ENCODE results near the gene LIPC.

DNA sequence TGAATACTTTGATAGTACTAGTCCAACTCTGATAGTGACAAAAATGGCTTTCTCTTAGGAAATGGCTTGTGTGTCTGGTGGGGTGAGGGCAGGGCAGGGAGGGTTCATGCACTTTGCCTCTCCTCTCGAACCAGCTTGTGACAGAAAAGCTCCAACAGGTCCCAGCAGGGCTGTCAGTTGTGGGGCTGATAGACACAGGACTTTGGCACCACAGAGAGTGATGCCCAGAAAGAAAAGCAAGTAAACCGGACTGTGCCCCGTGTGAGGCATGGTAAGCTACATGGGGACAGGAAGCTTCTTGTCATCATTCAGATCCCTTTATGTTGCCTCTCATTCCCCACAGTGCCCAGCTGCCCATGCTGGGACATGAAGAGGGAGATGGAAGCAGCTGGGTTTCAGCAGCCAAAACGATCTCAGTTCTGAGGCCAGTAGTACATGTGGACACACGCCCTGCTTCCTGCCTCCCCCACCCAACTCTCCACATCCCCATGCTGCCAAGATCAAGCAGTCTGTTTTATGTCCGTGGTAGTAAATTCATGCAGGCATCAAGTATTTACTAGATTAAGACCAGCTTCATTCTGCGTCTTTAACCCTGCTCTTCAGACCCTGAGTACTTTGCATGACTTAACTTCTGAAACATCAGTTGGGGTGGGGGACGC is 29.7 kb upstream of the LIPC start:
- TF ChIP-seq MYC (IDR thresholded peaks at IDR 0.05; ENCODE audit: low read depth, low read length) = no peak
- no peak for TF ChIP-seq CTCF (IDR thresholded peaks at IDR 0.05; ENCODE audit: low read depth, low read length)
- TF ChIP-seq POLR2A (IDR thresholded peaks at IDR 0.05; ENCODE audit: extremely low read depth, insufficient read length) = no peak
- TF ChIP-seq, protein P1, sequence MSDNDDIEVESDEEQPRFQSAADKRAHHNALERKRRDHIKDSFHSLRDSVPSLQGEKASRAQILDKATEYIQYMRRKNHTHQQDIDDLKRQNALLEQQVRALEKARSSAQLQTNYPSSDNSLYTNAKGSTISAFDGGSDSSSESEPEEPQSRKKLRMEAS (IDR thresholded peaks at IDR 0.05; ENCODE audit: low read depth, low read length) = no peak
